ENCODE data around the gene GRP. TPM values are rescaled to one million over a fixed set of nuclear protein-coding genes. Genes with fewer than 3 reads are reported as not detected.

Gene GRP
- total RNA-seq, 1 donor from 2014 or later: not detected

DNA sequence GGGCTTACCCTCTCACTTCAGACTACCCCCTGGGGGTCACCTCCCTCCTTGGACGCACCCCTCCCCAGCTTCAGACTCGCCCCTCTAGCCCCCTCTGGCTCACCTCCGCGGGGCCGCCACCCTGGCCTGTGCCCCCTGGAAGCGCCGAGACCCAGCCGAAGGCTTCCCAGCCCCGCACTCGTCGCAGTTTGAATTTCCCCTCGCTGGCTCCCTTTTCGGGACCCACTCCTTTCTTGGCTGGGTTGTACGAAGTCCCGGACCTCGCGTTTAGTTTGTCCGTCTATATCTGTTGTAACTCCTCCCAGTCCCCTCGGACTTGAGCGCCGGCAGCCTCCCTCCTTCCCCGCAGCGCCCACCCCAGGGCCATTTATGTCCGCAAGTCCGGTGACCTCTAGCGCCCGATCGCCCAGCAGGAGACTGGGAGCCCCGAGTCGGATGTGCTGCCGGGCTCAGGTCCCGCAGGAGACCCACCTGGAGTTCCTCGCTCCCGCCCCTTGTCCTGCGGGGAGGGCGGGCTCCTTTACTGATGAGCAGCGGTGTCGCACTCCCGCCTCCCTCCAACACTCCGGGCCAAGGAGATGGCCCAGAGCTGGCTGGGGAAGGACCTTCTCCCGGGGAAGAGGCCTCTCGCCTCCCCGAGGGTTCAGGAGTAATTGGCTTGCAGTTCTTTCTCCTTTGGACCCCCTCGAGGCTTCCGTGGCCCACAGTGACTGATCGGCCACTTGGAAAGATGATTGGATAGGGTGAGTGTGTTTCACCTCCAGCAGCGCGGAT lies 54.0 kb downstream of the GRP start:
- DNase-seq (ENCODE audit: low spot score in 2 of 2): no peak
- H3K27ac ChIP-seq: no peak overlapping the region
- H3K9me3 ChIP-seq: no peaks in the 10 kb centered on the region
- TF ChIP-seq, protein P1, sequence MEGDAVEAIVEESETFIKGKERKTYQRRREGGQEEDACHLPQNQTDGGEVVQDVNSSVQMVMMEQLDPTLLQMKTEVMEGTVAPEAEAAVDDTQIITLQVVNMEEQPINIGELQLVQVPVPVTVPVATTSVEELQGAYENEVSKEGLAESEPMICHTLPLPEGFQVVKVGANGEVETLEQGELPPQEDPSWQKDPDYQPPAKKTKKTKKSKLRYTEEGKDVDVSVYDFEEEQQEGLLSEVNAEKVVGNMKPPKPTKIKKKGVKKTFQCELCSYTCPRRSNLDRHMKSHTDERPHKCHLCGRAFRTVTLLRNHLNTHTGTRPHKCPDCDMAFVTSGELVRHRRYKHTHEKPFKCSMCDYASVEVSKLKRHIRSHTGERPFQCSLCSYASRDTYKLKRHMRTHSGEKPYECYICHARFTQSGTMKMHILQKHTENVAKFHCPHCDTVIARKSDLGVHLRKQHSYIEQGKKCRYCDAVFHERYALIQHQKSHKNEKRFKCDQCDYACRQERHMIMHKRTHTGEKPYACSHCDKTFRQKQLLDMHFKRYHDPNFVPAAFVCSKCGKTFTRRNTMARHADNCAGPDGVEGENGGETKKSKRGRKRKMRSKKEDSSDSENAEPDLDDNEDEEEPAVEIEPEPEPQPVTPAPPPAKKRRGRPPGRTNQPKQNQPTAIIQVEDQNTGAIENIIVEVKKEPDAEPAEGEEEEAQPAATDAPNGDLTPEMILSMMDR (IDR thresholded peaks at IDR 0.05): no peak
- no peaks in the 10 kb centered on the region for H3K36me3 ChIP-seq
- intact Hi-C loops (cut with DNase I): no loop called here
- peaks cover 0 to 5% of the 10 kb centered on the region in 2 donors for H3K4me1 ChIP-seq
- peak overlapping the region in 1 of 2 donors; percentile 44 for H3K4me3 ChIP-seq
- peaks cover 17% of the 10 kb centered on the region for H3K27me3 ChIP-seq

DNA sequence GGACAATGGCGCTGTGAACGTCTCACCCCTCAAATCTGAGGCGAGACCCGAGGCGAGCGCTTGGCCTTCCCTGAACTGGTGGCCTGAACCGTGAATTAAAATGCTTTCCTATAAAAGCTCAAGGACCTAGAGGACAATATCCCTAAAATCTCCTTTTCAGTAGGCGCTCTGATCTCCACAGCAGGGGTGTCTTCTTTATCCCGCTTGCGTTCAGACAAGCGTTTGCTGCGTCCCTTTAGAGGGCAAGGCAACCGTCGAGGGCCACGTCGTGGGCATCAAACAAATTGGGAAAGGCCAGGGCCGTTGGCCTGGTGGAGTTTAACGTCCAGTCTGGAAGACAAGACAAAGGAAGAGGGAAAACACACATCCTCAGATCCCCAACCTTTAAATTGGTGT lies 54.6 kb downstream of the GRP start:
- DNase-seq (ENCODE audit: low spot score in 2 of 2): no peak
- H3K4me3 ChIP-seq: no peak overlapping the region
- intact Hi-C loops (cut with DNase I): no loop called here

DNA sequence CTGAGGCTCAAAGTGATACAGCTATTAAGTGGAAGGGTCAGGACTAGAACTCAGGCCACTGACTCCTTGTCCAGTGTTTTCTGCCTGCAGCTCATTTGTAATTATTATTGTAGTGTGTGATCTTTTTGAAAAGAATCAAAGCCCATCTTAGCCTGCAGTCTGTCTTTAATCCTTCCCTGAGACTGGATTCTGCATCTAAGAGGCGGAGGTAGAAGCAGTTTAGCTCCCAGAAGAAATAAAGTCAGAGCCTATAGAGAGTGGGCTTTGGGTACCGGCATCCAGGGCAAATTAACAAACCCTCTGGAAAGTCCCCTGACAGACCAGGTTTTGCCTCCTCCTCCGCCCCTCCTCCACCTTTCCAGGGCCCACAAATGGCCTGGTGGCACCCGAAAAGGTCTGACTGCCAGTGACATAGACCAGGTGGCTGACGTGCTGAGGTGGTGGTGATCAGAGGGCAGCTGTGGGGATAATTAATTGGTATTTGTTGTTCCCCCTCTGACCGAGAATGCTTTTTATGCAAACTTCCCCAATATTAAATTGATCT lies 55.5 kb downstream of the GRP start:
- H3K4me1 ChIP-seq: peaks cover 0 to 5% of the 10 kb centered on the region in 2 donors
- TF ChIP-seq, protein P1 (IDR thresholded peaks at IDR 0.05): no peak
- H3K36me3 ChIP-seq: no peaks in the 10 kb centered on the region
- H3K4me3 ChIP-seq: no peak overlapping the region
- H3K27ac ChIP-seq: no peak overlapping the region
- intact Hi-C loops (cut with DNase I): no loop called here
- DNase-seq (ENCODE audit: low spot score in 2 of 2): no peak
- no peaks in the 10 kb centered on the region for H3K9me3 ChIP-seq
- peaks cover 17% of the 10 kb centered on the region for H3K27me3 ChIP-seq

More for the DNA sequence above, 54.6 kb downstream of the GRP start:
- peaks cover 17% of the 10 kb centered on the region for H3K27me3 ChIP-seq
- no peak overlapping the region for H3K27ac ChIP-seq
- TF ChIP-seq, protein P1 (IDR thresholded peaks at IDR 0.05): no peak
- no peaks in the 10 kb centered on the region for H3K9me3 ChIP-seq
- H3K36me3 ChIP-seq: no peaks in the 10 kb centered on the region
- peaks cover 0 to 5% of the 10 kb centered on the region in 2 donors for H3K4me1 ChIP-seq

DNA sequence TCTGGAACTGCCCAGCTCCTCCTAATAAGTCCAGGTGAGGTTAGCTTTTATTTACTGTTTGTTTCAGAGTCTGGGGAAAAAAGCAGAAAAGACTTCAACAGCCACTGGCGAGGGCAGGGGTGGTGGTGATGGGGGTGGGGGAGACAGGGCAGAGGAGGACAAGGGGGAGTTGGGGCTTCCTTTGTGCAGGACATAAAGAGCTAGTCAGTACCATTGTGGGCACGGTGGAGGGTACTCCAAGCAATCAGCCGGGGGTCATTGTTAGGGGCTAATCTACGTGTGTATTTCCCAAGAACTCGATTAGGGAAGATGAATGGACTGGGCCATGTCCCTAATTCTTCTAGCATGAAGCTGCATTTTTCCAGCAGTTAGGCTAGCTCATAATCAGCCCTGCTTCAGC lies 56.1 kb downstream of the GRP start:
- DNase-seq (ENCODE audit: low spot score in 2 of 2): no peak
- peaks cover 0 to 5% of the 10 kb centered on the region in 2 donors for H3K4me1 ChIP-seq
- peaks cover 17% of the 10 kb centered on the region for H3K27me3 ChIP-seq
- H3K27ac ChIP-seq: no peak overlapping the region
- TF ChIP-seq, protein P1 (IDR thresholded peaks at IDR 0.05): no peak
- H3K4me3 ChIP-seq: no peak overlapping the region
- no peaks in the 10 kb centered on the region for H3K36me3 ChIP-seq
- intact Hi-C loops (cut with DNase I): no loop called here
- H3K9me3 ChIP-seq: no peaks in the 10 kb centered on the region

DNA sequence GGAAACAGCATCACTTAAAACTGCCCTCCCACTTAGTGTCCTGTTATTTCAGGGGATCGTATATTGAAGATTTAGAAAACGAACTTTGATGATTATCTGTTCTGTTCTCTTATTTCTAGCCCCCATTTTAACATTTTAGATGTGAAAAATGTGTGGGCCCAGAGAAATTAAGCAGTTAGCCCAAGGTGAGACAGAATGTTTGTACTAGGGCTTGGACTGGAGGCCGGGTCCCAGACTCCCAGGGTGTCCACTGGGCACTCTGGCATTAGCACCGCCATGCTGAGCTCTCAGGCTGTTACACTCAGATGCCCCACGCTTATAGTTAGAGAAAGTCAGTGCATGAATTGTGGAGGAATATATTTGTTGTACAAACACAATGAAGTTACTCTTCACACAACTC lies 58.8 kb downstream of the GRP start:
- DNase-seq (ENCODE audit: low spot score in 2 of 2): no peak
- no peaks in the 10 kb centered on the region for H3K9me3 ChIP-seq
- no peaks in the 10 kb centered on the region for H3K4me1 ChIP-seq
- no peak overlapping the region for H3K4me3 ChIP-seq
- TF ChIP-seq, protein P1 (IDR thresholded peaks at IDR 0.05): no peak
- intact Hi-C loops (cut with DNase I): no loop called here
- no peaks in the 10 kb centered on the region for H3K36me3 ChIP-seq
- no peaks in the 10 kb centered on the region for H3K27me3 ChIP-seq
- H3K27ac ChIP-seq: no peak overlapping the region

All from ascending aorta (tissue), 2 donors.